ENCODE data around the gene OR10G6.
"Not testable (repeated sequence)": the region's sequence is repeated elsewhere in the genome, so short reads cannot be mapped to it uniquely, and the experiment has no call there.

OR10G6 gene, protein sequence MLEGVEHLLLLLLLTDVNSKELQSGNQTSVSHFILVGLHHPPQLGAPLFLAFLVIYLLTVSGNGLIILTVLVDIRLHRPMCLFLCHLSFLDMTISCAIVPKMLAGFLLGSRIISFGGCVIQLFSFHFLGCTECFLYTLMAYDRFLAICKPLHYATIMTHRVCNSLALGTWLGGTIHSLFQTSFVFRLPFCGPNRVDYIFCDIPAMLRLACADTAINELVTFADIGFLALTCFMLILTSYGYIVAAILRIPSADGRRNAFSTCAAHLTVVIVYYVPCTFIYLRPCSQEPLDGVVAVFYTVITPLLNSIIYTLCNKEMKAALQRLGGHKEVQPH

DNA sequence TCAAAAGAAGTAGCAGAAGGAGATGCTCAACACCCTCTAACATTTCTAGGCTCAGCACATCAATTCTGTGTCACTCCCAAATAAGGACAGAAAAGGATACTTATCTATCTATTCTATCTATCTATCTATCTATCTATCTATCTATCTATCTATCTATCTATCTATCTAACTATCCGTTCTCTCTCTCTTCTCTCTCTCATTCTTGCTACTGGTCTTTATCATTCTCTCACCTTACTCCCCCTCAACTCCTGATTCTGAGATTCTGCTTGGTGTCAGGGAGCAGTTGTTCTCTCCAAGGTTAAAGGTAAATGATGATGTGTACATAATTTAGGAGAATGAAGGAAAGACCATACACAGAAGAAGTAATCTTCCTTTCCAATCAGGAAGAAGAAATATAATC, at the start of gene OR10G6:
TSS of gene OR10G6 (minus strand) at position 43 of the 400 bp plus-strand sequence. CDS start at position 43, 0 bp downstream.
- no peak for DNase-seq

DNA sequence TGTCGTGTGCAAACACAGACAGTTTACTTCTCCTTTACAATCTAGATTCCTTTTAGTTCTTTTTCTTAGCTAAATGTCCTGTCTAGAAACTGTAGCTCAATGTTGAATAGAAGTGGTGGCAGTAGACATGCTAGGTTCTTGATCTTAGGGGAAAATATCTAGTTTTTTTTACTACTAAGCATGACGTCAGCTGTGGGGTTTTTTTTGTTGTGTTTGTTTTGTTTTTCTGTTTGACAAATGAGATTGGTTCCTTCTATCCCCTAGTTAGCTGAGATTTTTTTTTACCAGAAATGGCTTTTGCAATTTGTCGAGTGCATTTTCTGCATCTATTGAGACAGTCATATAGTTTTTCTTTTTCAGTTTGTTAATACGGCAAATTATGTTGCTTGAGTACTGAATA, 48.5 kb upstream of the OR10G6 start:
- DNase-seq, result no peak

DNA sequence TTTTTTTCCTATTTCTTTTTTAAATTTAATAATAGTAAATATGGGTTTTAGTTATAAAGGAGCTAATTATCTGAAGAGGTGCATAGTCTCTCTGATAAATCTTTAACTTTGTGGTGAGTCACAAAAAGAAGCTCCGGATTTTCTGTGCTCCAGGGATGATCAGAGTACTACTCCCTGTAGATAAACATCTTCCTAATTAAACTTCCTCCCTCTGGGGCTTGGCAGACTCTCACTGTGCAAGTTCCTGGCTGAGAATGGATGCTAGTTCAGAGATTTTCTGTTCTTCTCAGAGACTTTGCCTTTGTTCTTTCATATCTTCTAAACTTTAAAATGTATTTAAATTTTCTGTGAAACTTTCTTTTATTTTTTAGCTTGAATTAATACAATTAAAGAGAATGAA, 46.3 kb upstream of the OR10G6 start, which contains the start of gene OR10G7:
TSS of gene OR10G7 (minus strand) at position 72 of the 400 bp plus-strand sequence. CDS start 2,324 bp downstream, outside the sequence.
- DNase-seq, result no peak

DNA sequence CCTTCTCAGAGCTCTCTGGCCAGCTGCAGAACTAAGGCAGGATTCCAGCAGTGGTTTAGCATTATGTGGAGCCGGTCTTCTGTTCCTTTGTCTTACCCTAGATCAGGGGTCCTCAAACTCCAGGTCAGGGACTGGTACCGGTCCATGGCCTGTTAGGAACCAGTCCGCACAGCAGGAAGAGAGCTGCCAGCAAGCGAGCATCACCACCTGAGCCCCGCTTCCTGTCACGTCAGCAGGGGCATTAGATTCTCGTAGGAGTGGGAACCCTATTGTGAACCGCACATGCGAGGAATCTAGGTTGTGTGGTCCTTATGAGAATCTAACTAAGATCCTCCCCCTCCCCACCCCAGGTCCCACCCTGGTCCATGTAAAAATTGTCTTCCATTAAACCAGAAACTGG, 44.6 kb upstream of the OR10G6 start:
- DNase-seq, result no peak

DNA sequence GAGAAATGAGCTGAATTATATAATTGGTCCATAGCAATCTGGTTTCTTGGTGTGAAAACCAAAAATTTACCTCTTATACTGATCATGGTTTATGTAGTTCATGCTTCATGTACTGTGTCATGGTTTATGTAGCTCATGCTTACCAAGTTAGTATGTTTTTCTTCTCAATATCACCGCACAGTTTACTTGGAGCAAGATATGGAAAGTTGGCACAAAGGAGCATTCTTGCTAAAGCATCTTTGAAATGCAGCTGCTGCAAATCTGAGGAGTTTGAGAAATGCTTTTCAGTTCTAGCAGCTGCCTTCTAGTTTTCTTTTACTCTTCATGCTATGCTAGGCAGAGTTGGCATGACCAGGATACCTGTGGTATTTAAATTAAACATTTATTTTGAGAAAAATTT, 41.7 kb upstream of the OR10G6 start:
- no peak for DNase-seq

DNA sequence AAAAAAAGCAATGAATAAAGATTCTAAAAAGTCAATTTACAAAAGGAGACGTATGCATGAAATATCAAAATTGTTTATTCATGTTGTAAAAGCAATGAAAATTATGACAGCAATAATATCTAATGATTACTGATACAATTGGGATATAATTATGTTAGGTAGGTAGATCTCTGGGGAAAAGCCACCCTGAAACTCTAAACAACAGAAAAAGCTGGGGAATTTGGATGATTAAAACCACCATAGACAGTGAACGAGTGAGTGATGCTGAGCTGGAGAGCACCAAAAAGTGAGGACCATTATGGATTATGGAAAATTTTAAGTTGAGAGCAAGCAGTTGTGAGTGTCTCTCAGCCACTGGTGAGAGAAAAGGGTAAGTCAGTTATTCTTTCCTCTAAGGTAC, 31.5 kb upstream of the OR10G6 start, which contains the start of gene OR10G8:
TSS of gene OR10G8 (plus strand) at position 301 of the 400 bp plus-strand sequence. CDS start 2,825 bp downstream, outside the sequence.
- no peak for DNase-seq

DNA sequence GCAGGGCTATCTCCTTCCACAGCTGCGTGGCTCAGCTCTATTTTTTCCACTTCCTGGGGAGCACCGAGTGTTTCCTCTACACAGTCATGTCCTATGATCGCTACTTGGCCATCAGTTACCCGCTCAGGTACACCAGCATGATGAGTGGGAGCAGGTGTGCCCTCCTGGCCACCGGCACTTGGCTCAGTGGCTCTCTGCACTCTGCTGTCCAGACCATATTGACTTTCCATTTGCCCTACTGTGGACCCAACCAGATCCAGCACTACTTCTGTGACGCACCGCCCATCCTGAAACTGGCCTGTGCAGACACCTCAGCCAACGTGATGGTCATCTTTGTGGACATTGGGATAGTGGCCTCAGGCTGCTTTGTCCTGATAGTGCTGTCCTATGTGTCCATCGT, 20.9 kb upstream of the OR10G6 start:
- not testable (repeated sequence) for DNase-seq

DNA sequence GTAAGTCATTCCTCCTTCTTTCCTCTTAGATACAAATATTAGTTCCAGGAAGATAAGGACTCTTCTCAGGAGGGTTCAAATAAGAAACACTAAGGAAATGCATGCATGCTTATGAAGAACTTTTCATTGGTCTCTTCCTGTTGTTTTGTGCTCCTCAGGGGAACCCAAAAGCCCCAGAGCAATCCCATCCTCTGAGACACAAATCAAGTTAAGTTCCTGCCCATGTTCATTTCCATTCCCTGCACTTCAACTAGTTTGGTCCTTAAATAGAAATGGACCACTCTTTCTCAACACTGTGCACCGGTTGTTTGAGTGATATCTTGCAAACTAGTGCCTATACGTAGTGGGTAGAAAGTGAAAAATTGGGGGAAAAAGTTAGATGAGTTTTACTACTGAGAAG, 17.7 kb upstream of the OR10G6 start, which contains the start of gene OR10G4:
TSS of gene OR10G4 (plus strand) at position 301 of the 400 bp plus-strand sequence. CDS start 2,578 bp downstream, outside the sequence.
- no peak for DNase-seq

DNA sequence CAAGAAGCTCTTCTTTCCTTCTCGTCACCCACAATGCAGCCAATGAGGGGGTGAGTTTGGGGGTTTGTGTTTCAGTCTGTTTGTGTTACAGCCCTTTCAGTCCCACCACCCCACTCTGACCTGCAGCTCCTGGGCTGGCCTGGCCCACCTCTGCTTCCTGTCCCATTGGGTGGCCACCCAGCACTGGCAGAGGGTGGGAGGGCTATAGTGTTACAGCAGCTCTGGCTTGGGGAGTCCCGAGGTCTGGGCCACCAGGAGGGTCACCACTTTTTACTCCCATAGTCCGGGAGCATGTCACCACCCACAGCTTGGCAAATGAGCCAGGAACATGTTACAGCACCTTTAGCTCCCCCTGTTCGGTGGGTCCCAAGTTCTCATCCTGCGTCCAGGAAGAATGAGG, 15.7 kb downstream of the OR10G6 start:
- DNase-seq, result no peak

DNA sequence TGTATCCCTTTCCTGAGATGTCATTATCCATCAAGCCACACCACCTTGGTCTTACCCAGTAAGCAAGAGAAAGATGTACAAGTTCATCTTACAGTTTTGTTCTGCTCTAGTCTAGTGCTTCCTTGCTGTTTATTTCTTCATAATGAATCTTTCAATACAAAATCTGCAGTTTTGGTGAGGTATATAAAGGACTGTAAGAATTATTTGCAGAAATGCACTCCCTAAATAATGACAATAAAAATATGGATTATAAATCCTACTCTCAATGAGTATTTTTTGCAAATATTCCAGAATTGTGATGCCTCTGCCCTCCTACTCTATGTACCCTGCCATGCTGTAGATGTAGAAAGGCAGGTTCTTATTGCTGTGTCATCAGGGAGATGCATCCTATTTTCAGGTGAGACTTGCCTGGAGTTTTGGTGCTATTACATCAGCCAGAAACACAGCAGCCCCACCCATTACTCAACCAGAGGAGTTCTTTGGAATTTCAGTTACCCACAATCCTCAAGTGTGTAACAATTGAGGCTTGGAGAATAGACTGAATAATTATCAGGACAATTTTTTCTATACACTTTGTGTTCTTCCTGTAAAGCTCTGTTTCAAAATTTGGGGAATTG, 17.1 kb downstream of the OR10G6 start, which contains the start of gene OR10S1:
TSS of gene OR10S1 (minus strand) at position 51 of the 617 bp plus-strand sequence. CDS start 117 bp downstream, outside the sequence.
- no peak for DNase-seq

DNA sequence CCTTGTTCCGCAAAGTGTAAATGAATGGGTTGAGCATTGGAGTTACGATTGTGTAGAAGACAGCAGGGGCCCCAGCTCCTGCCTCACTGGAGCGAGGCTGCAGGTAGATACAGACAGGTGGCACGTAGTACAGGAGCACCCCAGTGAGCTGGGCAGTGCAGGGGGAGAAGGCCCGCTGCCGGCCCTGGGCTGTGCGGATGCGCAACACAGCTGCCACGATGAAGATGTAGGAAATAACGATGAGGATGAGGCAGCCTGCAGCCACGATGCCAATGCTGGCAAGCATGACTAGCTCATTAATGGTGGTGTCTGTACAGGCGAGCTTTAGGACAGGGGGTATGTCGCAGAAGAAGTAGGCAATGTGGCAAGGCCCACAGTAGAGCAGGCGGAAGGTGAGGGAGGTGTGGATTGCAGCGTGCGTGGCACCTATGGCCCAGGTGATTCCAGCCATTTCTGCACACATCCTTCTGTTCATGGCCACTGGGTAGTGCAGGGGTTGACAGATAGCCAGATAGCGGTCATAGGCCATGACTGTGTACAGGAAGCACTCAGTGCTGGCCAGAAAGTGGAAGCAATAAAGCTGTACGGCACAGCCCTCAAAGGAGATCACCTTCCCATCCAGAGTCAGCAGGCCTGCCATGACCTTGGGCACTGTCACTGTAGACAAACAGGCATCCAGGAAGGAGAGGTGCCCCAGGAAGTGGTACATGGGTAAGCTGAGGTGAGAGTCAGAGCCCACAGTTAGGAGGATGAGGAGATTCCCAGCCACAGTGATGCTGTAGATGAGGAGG, 18.0 kb downstream of the OR10G6 start:
- no peak for DNase-seq

DNA sequence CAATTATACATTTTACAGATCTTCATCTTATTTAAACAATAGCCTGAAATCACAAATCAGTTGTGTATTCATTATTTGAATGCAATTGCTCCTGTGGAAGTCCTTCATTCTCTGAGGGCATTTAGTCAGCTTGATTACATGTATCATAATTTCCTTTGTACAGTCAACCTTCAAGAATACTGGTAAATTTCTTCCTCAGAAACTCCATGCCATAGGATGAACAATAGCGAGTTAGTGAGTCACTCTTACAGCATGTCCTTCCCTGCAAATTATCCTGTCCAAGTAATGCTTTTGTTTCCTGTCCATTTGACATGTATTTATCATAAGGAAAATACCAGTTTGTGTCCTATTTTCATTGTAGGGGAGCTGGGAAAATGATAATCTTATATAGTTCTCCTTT, 21.1 kb downstream of the OR10G6 start:
- DNase-seq, result no peak

DNA sequence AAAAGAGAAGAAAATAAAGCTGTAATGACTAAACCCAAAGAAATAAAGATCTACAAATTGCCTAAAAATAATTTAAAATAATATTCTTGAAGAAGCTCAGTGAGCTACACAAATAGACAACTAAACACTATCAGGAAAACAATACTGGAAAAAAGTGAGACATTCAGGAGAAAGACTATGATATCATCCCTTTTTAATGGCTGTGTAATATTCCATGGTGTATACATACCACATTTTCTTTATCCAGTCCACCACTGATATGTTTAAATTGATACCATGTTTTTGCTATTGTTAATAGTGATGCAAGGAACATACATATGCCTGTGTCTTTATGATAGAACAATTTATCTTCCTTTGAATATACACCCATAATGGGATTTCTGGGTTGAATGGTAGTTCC, 38.2 kb downstream of the OR10G6 start:
- no peak for DNase-seq

DNA sequence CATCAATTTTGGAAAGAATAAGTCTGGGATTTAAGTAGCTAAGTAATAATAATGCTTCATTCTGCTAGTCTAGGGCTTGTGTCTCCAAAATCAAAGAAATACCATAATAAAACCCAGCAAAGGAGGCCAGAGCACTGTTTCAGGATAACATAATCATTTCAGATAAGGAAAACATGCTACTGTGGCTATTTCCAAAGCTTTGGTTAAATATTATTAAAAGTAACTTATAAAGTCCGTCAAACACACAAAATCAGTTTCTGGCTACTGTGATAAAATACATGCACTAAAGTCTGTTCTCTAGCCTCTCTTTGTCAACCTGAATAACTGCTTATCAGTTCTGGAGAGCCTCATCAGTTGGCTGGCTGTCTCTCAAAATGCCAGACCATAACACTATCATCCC, 49.8 kb downstream of the OR10G6 start:
- DNase-seq, result no peak
